GDM1 (cell line): ENCODE data around the gene YLPM1.

Source experiments
- DNase-seq: peaks from one replicate; lab custom pipeline; 2025; lab: John Stamatoyannopoulos, UW

Gene YLPM1

DNA sequence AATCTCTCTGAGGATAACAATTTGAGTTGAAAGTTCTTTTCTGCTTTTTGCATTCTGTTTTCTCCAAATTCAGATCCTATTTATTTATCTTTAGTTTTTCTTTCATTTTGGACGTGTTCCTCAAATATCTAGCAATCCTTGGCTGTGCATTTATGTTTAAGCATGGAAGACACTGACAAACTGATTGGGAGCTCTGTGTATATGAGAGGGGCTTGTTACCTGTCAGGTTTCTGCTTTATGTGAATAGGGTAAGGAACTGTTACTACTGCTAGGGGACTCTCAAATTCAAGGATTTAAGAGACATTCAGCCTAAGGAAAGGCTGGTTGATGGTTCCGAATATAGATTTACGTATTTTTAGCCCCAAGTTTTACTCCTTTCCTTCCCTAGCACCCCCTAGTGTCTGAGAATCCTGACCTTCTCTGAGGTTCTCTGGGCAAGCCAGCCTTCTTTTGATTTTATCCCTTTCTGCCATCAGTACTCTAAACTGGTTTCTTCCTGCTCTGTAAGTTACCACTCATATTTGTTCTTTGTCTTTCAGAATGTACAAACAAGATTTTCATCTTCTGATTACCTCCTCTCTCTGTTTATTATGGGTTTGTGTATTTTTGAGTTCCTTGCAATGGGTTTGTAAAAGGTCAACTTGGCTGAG lies 30.5 kb downstream of the YLPM1 start:
- DNase-seq: no peak

DNA sequence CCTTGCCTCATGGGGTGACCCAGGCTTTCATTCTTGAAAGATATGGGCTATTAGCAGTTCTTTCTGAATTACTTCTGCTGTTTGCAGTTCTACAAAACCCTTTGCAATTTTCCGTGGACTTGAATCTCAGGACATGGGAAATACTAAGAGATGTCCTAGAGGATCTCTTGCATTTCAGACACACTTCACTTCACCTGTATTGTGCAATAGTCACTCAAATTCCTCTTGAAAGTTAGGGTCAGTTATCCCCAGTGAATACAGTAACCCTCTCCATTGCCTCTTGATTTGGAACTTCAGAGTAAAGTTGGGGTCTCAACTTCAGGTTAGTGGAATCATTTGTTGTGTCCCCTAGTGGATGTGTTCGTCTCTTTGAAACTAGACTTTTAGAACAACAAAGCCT lies 31.8 kb downstream of the YLPM1 start:
- DNase-seq: no peak

GRCh38 chr14:74799765-74800164 lies 36.6 kb downstream of the YLPM1 start:
- no peak for DNase-seq

GRCh38 chr14:74800780-74801179 lies 37.7 kb downstream of the YLPM1 start:
- no peak for DNase-seq

DNA sequence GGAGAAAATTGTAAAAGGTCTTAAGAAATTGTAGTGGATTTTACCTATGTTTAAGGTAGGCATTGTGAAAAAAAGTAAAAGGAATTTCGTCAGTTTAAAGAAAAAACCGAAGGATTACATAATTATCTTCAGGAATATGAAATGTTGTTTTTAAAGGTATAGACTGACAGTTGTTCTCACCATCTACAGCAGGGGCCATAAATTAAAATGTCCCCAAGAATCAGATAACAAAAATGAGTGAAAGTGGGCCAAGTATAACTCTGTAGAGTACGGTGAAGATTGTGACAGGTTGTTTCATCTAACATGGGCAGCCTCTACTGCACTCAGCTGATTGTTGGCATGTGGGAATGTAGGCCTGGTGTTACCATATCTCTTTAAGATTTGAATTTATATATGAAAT lies 38.3 kb downstream of the YLPM1 start:
- no peak for DNase-seq

DNA sequence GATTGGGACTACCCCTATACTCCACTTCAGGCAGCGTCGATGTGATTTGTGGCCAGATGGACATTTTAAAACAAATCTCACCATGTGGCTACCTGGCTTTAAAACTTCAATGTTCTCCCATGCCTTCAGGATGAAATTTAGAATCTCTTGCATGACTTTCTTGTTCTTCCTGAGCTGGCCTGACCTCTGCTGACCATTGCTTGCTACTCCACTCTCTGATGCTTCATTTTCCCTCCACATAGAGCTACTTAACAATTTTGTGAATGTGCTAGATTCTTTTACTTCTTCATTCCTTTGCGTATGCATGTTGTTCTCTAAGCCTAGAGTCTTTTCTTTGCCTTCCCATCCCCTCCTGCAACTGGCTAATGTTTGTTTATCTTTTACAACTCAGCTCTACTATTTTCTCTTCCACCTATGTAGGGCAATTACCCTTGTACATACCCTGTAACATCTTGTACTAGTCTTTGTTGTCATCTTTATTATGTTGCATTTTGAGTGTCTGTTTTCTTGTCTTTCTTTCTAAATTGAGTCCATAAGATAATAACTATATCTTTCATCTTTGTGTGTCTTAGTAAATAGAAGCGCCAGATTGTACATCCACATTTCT lies 41.2 kb downstream of the YLPM1 start:
- peak; percentile 2 for DNase-seq

DNA sequence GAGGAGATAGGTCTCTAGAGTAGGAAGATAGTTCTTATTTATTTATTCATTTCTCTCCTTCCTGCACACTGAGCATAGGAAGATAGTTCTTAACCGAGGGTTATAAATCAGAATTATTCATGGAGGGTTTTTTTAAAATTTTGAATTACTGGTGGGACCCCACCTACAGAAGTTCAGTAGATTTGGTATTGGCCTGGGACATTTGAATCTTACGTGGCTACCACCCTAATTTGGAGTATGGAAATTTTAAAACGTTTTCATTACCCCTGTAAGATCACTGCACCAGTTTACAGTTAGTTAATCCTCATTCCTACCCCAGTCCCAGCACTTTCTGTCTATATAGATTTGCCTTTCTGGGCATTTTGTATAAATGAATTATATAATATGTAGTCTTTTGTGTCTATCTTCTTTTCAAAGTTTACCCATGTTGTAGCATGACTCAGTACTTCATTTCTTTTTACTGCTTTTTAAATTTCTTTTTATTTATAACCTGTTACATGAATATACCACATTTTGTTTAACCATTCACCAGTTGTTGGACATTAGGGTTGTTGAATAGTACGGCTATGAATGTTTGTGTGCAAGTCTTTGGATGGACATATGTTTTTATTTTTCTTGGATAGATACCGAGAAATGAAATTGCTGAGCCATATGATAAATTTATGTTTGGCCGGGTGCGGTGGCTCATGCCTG lies 44.9 kb downstream of the YLPM1 start:
- no peak for DNase-seq

DNA sequence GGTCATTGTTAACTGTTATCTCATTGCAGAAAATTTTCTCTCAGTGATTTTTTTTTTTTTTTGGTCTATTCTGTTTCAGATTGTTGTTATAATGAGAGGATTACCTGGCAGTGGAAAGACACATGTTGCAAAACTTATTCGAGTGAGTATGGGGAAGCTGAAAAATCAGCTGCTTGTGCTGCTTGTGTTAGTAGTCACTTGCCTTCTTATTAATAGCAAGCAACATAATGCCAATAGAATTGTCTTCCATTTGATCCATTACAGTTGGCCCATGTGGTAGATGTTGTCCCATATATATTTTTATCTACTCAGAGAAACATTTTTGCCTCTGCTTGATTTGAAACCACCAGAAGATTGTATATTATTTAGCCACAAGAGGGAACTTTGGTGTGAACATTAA lies 53.0 kb downstream of the YLPM1 start:
- DNase-seq: no peak

DNA sequence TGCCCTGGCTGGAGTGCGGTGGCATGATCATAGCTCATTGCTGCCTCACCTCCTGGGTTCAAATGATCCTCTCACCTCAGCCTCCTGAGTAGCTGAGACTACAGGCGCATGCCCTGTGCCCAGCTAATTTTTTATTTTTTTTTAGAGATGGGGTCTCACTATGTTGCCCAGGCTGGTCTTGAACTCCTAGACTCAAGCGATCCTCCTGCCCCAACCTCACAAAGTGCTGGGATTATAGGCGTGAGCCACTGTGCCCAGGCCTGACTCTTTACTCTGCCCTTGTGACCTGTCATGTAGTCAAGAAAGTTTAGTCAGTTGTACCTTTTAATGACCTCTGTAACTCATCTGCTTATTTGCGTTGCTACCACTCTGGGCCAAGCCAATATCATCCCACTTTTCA lies 57.2 kb downstream of the YLPM1 start:
- DNase-seq: no peak

DNA sequence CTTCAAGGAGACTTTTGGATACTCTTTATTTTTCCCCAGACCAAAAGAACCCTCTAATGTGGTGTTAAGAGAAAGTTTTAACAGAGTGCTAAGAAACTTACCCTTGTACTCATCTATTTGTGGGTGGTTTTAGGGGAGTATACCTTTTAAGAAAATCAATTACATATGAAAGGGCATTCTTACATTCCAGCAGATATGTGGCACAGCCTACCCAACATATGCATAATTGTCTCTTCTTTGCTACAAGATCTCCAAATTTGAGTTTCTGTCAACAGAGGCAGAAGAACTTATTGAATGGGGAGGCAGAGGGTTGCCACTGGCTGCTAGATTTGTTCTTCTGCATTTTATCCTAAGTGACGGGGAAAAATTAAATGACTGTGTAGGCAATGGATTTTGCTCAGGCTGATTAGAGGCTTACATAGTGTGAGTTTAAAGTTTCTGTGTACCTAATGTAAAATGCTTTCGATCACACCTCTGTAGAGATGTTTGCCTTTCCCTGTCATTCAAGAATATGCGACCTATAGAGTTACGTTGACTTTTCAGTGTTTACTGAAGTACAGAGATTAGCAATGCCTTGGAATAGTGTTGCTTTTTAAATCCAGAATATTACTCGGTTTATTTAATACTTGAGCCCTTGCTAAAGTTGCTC lies 58.3 kb downstream of the YLPM1 start:
- no peak for DNase-seq

DNA sequence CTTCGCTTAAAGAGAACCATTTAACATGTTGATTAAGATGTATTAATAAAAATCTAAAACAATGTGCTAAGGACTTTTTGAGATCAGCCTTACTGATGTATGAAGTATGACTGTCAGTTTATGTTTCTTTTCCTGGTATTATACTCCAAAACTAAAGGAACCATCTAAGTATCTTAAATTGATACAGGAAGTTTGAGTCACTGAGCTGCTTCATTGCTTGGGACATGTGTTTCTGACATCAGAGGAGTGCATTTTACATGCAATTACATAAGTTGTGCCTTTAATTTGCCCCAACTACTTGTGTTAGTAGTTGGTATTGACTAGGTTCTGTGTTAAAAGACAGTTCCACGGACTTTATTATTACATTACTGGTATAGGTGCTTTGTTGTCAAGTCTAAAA lies 61.9 kb downstream of the YLPM1 start:
- DNase-seq: no peak

DNA sequence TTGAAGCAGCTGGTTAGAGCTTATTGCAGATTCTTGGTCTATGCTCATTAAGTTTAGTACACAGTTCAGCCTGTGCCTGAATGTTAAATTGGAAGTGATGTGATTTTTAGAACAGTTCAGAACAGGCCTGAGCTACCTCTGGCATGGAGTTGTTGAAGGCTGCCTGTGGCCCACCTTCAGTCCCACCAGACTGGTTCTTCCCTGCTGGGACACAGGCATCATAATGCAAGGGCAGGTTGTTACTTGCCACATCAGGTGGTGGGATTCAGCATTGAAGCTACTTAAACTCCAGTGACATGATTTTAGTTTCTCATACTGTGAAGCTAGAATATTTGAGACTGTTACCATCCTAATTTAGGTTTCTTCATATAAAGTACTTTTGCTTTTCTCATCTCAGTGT lies 63.5 kb downstream of the YLPM1 start:
- no peak for DNase-seq

GRCh38 chr14:74829251-74829650 lies 66.1 kb downstream of the YLPM1 start:
- DNase-seq: no peak

- DNase-seq: no peak
Observed at GRCh38 chr14:74832849-74833248, 69.7 kb downstream of the YLPM1 start.

DNA sequence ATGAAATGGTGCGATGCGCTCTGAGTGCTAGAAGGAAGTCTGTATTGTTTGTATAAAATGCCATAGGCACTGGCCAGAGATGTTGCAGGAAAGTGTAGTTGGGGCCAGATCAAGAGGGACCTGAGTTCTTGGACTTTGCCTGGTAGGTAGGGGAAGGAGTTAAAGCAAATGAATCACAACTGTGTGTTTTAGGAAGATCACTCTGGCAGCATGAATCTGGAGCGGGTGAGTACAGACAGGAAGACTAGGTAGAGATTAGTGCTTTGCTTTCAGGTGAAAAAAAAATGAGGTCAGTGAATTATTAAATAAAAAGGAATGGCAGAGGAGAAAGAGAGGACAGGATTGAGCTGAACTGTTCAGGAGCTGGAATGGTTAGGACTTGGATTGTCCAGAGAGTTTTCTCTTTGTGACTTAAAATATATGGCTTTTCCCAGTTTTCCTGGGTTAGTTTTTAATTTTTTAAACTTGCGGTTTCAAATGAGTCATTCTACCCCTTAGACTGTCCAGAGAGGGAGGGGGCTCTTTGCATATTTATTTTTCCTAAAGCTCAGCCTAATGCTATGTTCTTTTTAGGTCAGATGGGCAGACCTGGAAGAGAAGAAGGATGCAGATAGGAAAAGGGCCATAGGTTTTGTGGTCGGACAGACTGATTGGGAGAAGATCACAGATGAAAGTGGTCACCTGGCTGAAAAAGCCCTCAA lies 71.7 kb downstream of the YLPM1 start:
- DNase-seq: no peak

DNA sequence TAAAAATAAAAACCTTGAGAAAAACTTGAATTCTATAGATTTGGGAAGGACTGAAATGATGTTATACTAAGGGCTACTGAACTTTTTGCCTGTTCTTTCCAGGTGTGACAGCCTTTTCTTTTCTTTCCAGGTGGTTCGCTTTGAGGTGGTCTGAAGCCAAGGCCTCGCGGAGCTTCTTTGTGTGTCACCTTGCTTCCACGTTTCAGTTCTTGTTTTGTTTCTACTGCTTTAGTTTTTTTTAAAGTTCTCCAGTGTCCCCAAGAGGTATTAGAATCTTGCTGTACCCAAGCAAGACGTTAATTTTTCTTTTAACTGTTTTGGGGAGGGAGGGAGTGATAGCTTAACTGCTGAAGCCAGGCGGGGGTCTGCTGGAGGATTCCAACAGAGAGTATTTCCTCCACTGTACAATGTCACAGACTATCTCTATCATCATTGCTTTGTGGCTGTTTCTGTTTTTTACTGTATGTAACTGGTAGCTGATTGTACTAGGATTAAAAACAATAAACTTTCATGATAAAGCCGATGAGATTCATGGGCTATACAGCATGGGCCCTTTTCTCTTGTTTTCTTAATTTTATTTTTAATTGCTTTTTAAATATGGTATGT lies 72.6 kb downstream of the YLPM1 start:
- DNase-seq: no peak

GRCh38 chr14:74836251-74836960 lies 73.3 kb downstream of the YLPM1 start:
- no peak for DNase-seq

DNA sequence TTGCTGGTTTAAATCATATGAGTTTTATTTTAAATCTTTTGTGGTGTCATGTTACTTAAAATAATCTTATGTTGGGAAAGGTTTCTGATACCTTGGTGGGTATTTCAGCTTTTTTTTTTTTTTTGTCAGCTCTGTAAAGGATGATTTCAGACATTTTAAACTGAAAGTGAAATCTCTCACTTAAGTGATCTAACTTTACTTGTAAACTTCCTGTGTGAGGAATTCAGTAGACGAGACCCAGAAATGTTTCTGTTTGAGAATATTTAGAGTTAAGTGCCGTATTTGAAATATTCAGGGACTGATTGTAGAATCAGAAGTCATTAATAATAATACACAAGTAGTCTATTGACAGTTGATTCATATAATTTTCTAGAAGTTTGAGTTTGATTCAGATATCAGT lies 75.0 kb downstream of the YLPM1 start:
- DNase-seq: no peak

GRCh38 chr14:74840603-74841030 lies 77.5 kb downstream of the YLPM1 start:
- DNase-seq: no peak

DNA sequence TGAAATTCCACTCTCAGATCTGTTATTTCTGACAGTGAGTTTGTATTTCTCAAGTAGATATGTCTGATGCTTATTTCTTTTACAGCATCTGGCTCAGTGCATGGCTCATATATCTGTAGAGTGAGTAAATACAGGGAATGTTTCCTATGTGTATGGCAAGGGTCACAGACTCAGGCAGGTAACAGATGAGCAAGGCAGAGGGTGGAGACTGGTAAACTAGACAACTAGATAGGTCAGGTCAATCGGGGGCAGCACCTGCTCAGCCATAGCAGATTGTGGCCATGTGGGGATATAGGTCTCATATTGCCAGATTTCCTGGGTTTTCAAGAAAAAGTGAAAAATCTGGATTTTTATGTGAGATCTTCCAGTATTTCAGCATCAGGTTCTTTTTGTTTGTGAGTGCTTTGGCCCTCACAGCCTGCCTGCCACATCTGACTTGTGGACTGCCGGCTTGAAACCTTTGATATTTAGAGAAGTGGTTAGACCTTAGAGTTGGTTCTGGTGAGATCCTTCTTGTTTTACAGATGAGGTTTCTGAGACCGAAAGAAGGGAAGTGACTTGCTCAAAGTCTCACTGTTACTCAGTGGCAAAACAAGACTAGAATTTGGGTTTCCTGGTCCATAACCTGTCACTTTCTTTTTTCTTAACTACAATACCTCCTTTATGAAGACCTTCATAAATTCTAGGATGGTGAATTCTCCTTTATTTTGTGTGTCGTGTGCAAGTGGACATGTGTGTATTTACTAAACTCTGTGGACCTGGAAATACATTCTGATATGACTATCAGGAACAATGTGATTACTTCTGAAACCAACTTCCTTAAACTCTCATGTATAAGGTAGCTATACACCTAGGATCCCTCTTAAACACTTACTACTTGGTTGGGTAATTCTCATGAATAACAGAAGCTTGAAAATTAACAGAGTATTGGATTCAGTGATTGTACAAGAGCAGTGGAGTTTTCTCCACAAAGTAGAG lies 78.4 kb downstream of the YLPM1 start:
- DNase-seq: peak; percentile 68
